Esophagus muscularis mucosa (tissue), 4 donors: ENCODE measurements around the gene KLHDC4. TPM values are rescaled to one million over a fixed set of nuclear protein-coding genes. Genes with fewer than 3 reads are reported as not detected.
"Not testable (repeated sequence)": the region's sequence is repeated elsewhere in the genome, so short reads cannot be mapped to it uniquely, and the experiment has no call there.

Source experiments
- DNase-seq: peaks from one replicate; pipeline ENCODE4 v3.0.0-alpha.2; 2017; ENCODE audit errors: extremely low spot score
- H3K27ac ChIP-seq, 4 donors: fragments of 200-600 bp; sonication (generic); replicated peaks in 1 of 4; 1 replicate in 3 of 4; 2 replicates in 1 of 4; pipeline ENCODE4 v1.5.1; 2016 to 2019; ENCODE audit warnings: mild to moderate bottlenecking in 1 of 4
- H3K27me3 ChIP-seq, 4 donors: fragments of 200-600 bp; sonication (generic); one replicate each; pipeline versions ENCODE4 v1.5.1 to v1.6.0; 2016 to 2019
- H3K36me3 ChIP-seq, 4 donors: fragments of 200-600 bp; sonication (generic); one replicate each; pipeline ENCODE4 v1.5.1; 2016 to 2019
- H3K4me1 ChIP-seq, 4 donors: fragments of 200-600 bp; sonication (generic); one replicate each; pipeline ENCODE4 v1.5.1; 2016 to 2019
- H3K4me3 ChIP-seq, 4 donors: fragments of 200-600 bp; sonication (generic); 1 replicate in 2 of 4; 2 replicates in 2 of 4; pipeline ENCODE4 v1.5.1; 2016 to 2019; ENCODE audit warnings: mild to moderate bottlenecking in 4 of 4, moderate library complexity in 1 of 4
- H3K9me3 ChIP-seq, 4 donors: fragments of 200-600 bp; sonication (generic); 1 replicate in 3 of 4; 2 replicates in 1 of 4; pipeline ENCODE4 v1.5.1; 2016 to 2019
- EP300 ChIP-seq: sonication (generic); formaldehyde crosslinking; IDR thresholded peaks from one replicate; pipeline ENCODE4 v1.6.1; 2017; ENCODE audit warnings: antibody characterized with exemption
- POLR2A ChIP-seq: fragments of 450-650 bp; IDR thresholded peaks from one replicate; pipeline ENCODE4 v1.6.1; 2017; ENCODE audit warnings: antibody characterized with exemption, moderate library complexity, mild to moderate bottlenecking, low read depth
- POLR2AphosphoS5 ChIP-seq, 2 donors: sonication (generic); formaldehyde crosslinking; IDR thresholded peaks; one replicate each; pipeline ENCODE4 v1.6.1; 2017; ENCODE audit warnings: antibody characterized with exemption in 2 of 2
- WGBS: methylation state at CpG from one replicate; pipeline ENCODE4 v1.1.5; 2018; 5-methylcytosine and 5-hydroxymethylcytosine counted together
- intact Hi-C: fragments of 100-400 bp; cut with DNase I; formaldehyde crosslinking; loops from one replicate; pipeline ENCODE4 v1.15.1; 2023
- total RNA-seq, 4 donors: library from RNA; depleted of rRNA; stranded (reverse); fragments of >200 nt; gene quantifications; one replicate each; pipeline versions ENCODE4 v1.1.0 to v1.2.1, GENCODE V29; 2016
- TF ChIP-seq, protein P1 (sequence below), 3 experiments: fragments of 200-600 bp in 2 of 3; fragments of 450-650 bp in 1 of 3; sonication (generic) in 2 of 3; IDR thresholded peaks; one replicate each; pipeline ENCODE4 v1.5.1; 2017 to 2019; ENCODE audit warnings: antibody characterized with exemption in 3 of 3, mild to moderate bottlenecking in 2 of 3, moderate library complexity in 1 of 3

Gene KLHDC4
- total RNA-seq, 4 donors from 2014 or later, result 22.2 to 41.5 (median 31.4) TPM

DNA sequence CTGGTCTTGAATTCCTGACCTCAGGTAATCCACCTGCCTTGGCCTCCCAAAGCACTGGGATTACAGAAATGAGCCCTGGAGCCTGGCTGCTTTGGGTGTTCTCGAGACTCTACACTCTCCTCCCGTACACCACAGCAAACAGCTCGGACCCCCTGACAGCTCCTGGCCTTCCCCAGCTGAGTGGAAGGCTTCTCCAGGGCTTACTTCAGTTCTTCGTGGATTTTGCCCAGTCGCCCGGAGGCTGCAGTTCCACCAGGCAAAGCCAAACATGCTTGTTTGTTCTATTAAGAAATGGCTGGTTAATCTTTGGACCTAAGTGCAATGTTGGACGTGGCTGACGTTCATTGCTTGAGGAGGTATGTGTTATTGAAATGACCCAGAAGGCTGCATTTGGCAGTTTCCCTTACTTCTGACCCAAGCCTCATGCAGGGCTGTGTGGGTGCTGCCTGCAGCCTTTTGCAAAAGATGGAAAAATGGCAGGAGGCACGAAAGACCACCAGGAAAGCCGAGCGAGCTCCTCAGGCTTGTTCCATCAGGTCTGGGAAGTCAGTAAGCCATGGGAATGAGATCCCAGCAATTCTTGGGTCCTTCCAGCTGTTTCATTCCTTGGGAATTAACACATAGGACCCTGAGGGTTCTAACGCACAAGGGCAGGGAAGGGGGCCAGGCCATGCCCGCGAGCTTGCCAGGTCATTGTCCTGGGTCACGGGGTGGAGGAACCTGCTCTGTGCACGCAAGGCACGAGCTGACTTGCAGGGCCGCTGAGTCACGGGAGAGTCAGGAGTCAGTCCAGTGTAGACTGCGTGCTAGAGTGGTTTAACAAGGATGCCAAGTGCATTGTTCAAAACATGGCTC lies 23.9 kb upstream of the KLHDC4 start:
- WGBS, result 62% methylated on average over 20 of the region's 20 CpGs
- TF ChIP-seq POLR2AphosphoS5 (IDR thresholded peaks at IDR 0.05), result peak; percentile 39 to 77
- peak; percentile 71 for TF ChIP-seq EP300
- no peak for TF ChIP-seq POLR2A
- TF ChIP-seq, protein P1, sequence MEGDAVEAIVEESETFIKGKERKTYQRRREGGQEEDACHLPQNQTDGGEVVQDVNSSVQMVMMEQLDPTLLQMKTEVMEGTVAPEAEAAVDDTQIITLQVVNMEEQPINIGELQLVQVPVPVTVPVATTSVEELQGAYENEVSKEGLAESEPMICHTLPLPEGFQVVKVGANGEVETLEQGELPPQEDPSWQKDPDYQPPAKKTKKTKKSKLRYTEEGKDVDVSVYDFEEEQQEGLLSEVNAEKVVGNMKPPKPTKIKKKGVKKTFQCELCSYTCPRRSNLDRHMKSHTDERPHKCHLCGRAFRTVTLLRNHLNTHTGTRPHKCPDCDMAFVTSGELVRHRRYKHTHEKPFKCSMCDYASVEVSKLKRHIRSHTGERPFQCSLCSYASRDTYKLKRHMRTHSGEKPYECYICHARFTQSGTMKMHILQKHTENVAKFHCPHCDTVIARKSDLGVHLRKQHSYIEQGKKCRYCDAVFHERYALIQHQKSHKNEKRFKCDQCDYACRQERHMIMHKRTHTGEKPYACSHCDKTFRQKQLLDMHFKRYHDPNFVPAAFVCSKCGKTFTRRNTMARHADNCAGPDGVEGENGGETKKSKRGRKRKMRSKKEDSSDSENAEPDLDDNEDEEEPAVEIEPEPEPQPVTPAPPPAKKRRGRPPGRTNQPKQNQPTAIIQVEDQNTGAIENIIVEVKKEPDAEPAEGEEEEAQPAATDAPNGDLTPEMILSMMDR (IDR thresholded peaks at IDR 0.05), result no peak
- Histone ChIP-seq H3K4me3 (no peak overlapping the region), H3K36me3 (no peaks in the 10 kb centered on the region), H3K27me3 (no peaks in the 10 kb centered on the region), H3K4me1 (peaks cover 9 to 43% (median 39%) of the 10 kb centered on the region in 4 donors), H3K27ac (peak overlapping the region; percentile 66 to 85 (median 70)), H3K9me3 (no peaks in the 10 kb centered on the region)
- intact Hi-C loops, result no loop called here
- no peak for DNase-seq

DNA sequence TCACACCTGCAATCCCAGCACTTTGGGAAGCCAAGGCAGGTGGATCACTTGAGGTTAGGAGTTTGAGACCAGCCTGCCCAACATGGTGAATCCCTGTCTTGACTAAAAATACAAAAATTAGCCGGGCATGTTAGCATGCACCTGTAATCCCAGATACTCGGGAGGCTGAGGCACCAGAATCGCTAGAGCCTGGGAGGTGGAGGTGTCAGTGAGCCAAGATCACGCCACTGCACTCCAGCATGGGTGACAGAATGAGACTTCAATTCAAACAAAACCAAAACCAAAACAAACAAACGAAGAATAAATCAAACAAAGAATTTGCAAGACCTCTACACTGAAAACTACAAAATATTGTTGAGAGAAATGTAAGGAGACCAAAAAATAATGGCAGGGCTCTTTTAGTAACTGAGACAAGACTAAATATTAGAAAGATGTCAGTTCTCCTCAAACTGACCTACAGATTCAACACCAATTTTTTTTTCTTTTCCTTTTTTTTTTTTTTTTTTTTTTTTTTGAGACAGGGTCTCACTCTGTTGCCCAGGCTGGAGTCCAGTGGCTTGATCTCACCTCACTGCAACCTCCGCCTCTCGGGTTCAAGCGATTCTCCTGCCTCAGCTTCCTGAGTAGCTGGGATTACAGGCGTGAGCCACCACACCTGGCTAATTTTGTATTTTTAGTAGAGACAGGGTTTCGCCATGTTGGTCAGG lies 23.1 kb upstream of the KLHDC4 start:
- peak overlapping the region; percentile 66 to 85 (median 70) for H3K27ac ChIP-seq
- H3K4me3 ChIP-seq, H3K27me3 ChIP-seq, intact Hi-C loops, DNase-seq, H3K9me3 ChIP-seq, H3K36me3 ChIP-seq: not testable (repeated sequence)
- peaks cover 9 to 43% (median 39%) of the 10 kb centered on the region in 4 donors for H3K4me1 ChIP-seq
- 73% methylated on average over 10 of the region's 10 CpGs for WGBS

DNA sequence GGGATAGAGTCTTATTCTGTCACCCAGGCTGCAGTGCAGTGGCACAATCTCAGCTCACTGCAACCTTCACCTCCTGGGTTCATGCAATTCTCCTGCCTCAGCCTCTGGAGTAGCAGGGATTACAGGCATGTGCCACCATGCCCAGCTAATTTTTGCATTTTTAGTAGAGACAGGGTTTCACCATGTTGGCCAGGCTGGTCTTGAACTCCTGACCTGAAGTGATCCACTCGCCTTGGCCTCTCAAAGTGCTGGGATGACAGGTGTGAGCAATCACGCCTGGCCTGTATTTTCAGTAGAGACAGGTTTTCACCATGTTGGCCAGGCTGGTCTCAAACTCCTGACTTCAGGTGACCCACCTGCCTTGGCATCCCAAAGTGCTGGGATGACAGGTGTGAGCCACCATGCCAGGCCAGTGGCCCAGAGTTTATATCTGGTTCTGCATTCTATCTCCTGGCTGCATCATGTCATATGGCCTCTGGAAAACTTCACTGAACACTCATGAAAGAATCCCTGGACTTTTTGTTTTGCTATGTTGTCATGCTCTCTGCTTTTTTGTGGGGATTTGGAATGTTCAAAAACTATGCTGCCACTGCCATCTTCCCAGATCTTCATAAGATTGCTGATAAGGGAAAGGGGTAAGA lies 21.8 kb upstream of the KLHDC4 start:
- intact Hi-C loops, H3K9me3 ChIP-seq, H3K36me3 ChIP-seq, H3K4me3 ChIP-seq, DNase-seq, H3K27me3 ChIP-seq: not testable (repeated sequence)
- Histone ChIP-seq H3K27ac (peak overlapping the region in 3 of 4 donors; percentile 69 to 85 (median 70)), H3K4me1 (peaks cover 9 to 43% (median 39%) of the 10 kb centered on the region in 4 donors)
- WGBS, result 80% methylated on average over 1 of the region's 2 CpGs
- peak; percentile 28 for TF ChIP-seq EP300
- peak in 1 of 2 donors; percentile 82 for TF ChIP-seq POLR2AphosphoS5 (IDR thresholded peaks at IDR 0.05)

DNA sequence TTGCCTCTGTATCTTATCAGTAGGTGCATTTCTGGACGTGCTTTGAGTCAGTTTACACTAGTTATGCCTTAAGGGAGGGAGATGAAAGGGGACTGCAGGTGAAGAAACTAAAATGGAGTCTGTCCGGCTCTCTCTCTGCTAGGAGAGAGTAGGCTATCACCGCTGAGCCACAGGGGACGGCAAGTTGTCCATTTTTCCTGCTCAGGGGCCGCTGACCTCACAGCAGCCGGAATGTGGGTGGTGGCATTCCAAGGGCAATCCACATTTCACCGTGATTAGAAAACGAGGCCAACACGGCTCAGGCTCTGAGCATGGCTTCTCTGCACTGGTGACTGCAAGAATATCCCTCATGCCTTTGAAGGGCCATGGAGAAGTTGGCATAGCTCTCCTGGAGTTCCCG lies 19.0 kb upstream of the KLHDC4 start:
- Histone ChIP-seq H3K27ac (no peak overlapping the region), H3K36me3 (no peaks in the 10 kb centered on the region), H3K9me3 (no peaks in the 10 kb centered on the region), H3K27me3 (peaks cover 0 to 6% (median 0%) of the 10 kb centered on the region in 4 donors), H3K4me3 (no peak overlapping the region), H3K4me1 (peaks cover 0 to 27% (median 25%) of the 10 kb centered on the region in 4 donors)
- TF ChIP-seq POLR2AphosphoS5 (IDR thresholded peaks at IDR 0.05) (no peak), EP300 (no peak), POLR2A (no peak)
- TF ChIP-seq, protein P1 (IDR thresholded peaks at IDR 0.05), result no peak
- DNase-seq, result no peak
- WGBS, result 68% methylated on average over 10 of the region's 10 CpGs
- intact Hi-C loops, result no loop called here

DNA sequence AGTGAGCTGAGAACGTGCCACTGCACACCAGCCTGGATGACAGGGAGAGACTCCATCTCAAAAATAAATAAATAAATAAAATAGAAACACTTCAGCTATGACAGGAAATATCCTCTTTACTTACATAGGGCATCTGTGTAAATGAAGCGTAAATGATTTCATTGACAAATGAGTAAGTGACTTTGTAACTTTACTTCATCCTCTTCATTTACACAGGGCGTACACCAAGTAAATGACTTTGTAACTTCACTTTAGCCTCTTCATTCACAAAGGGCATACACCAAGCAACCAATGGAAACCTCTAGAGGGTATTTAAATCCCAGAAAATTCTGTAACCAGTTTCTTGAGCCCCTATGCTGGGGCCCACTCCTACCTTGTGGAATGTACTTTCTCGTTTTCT lies 16.2 kb upstream of the KLHDC4 start:
- Histone ChIP-seq H3K27ac (no peak overlapping the region), H3K4me3 (no peak overlapping the region), H3K9me3 (no peaks in the 10 kb centered on the region), H3K36me3 (no peaks in the 10 kb centered on the region), H3K4me1 (peaks cover 14 to 28% (median 22%) of the 10 kb centered on the region in 4 donors), H3K27me3 (peaks cover 0 to 6% (median 0%) of the 10 kb centered on the region in 4 donors)
- whole genome bisulfite sequencing, result 86% methylated on average over 4 of the region's 4 CpGs
- no peak for DNase-seq
- TF ChIP-seq EP300, result no peak
- no peak for TF ChIP-seq POLR2AphosphoS5 (IDR thresholded peaks at IDR 0.05)
- TF ChIP-seq, protein P1 (IDR thresholded peaks at IDR 0.05), result no peak
- TF ChIP-seq POLR2A, result no peak
- intact Hi-C loops, result no loop called here
